HL-60 (cell line): ENCODE measurements around the gene CNTN5.

ENCODE experiments used
- DNase-seq, 2 experiments: peaks; one replicate each; pipeline ENCODE4 v3.0.0-alpha.2; 2010 to 2020; ENCODE audit warnings: low read depth in 1 of 2, low spot score in 1 of 2
- H3K27ac ChIP-seq: fragments of 250-450 bp; sonication (Bioruptor Pico); replicated peaks from 2 replicates; pipeline ENCODE4 v1.5.1; 2020; ENCODE audit warnings: mild to moderate bottlenecking, moderate library complexity
- H3K27me3 ChIP-seq: fragments of 250-450 bp; sonication (Bioruptor Pico); 2 replicates; pipeline ENCODE4 v1.5.1; 2021; ENCODE audit warnings: mild to moderate bottlenecking, moderate library complexity; ENCODE audit not compliant: insufficient read depth, poor library complexity, severe bottlenecking
- H3K4me3 ChIP-seq: replicated peaks from 2 replicates; pipeline ENCODE4 v1.5.1; 2011; ENCODE audit warnings: mild to moderate bottlenecking, control low read depth, low read length; ENCODE audit not compliant: insufficient read depth
- CTCF ChIP-seq: IDR thresholded peaks from one replicate; pipeline ENCODE4 v1.5.1; 2011; ENCODE audit warnings: low read length, control low read depth, inconsistent platforms; ENCODE audit not compliant: insufficient read depth
- GABPA ChIP-seq: IDR thresholded peaks from 2 replicates; pipeline ENCODE4 v1.6.1; 2012; ENCODE audit warnings: low read depth
- POLR2AphosphoS5 ChIP-seq: IDR thresholded peaks from 2 replicates; pipeline ENCODE4 v1.6.1; 2012; ENCODE audit warnings: low read depth
- REST ChIP-seq: IDR thresholded peaks from 2 replicates; pipeline ENCODE4 v1.6.1; 2012; ENCODE audit warnings: low read depth; ENCODE audit not compliant: insufficient replicate concordance
- SPI1 ChIP-seq: IDR thresholded peaks from 2 replicates; pipeline ENCODE4 v1.6.1; 2012; ENCODE audit warnings: low read depth, mild to moderate bottlenecking, borderline replicate concordance

The CNTN5 gene

GRCh38 chr11:99571094-99571493, 550.3 kb downstream of the CNTN5 start:
- Histone ChIP-seq H3K4me3 (no peak overlapping the region), H3K27ac (no peak overlapping the region), H3K27me3 (no peaks in the 10 kb centered on the region)
- TF ChIP-seq GABPA, result no peak
- no peak for TF ChIP-seq REST
- TF ChIP-seq CTCF, result no peak
- TF ChIP-seq POLR2AphosphoS5, result no peak
- TF ChIP-seq SPI1, result no peak
- no peak for DNase-seq

GRCh38 chr11:99584830-99585229, 564.1 kb downstream of the CNTN5 start:
- TF ChIP-seq SPI1, result no peak
- no peak for TF ChIP-seq POLR2AphosphoS5
- TF ChIP-seq REST, result no peak
- DNase-seq, result no peak
- no peak overlapping the region for H3K27ac ChIP-seq
- H3K27me3 ChIP-seq, result no peaks in the 10 kb centered on the region
- no peak overlapping the region for H3K4me3 ChIP-seq

GRCh38 chr11:99585606-99586005, 564.9 kb downstream of the CNTN5 start:
- no peaks in the 10 kb centered on the region for H3K27me3 ChIP-seq
- TF ChIP-seq CTCF, result no peak
- TF ChIP-seq POLR2AphosphoS5, result no peak
- TF ChIP-seq SPI1, result no peak
- DNase-seq, result no peak
- no peak overlapping the region for H3K4me3 ChIP-seq
- H3K27ac ChIP-seq, result no peak overlapping the region

GRCh38 chr11:99589771-99590170, 569.0 kb downstream of the CNTN5 start:
- DNase-seq, result no peak
- no peak for TF ChIP-seq SPI1
- TF ChIP-seq REST, result no peak
- no peak for TF ChIP-seq CTCF
- TF ChIP-seq POLR2AphosphoS5, result no peak
- no peak for TF ChIP-seq GABPA
- H3K4me3 ChIP-seq, result no peak overlapping the region
- no peaks in the 10 kb centered on the region for H3K27me3 ChIP-seq
- H3K27ac ChIP-seq, result no peak overlapping the region
